BJ (cell line): ENCODE measurements around the gene RET. TPM values are rescaled to one million over a fixed set of nuclear protein-coding genes. Genes with fewer than 3 reads are reported as not detected.

Source experiments
- CTCF ChIA-PET: fragments of 350-600 bp; formaldehyde crosslinking; extraction: SDS; loops from one replicate; lab custom pipeline; 2021; ENCODE audit warnings: antibody characterized with exemption, inconsistent platforms; lab: Yijun Ruan, JAX
- POLR2A ChIA-PET: fragments of 300-600 bp; sonication (Branson Sonifier 250); formaldehyde crosslinking; extraction: SDS; loops from one replicate; lab custom pipeline; 2021; ENCODE audit warnings: antibody characterized with exemption; lab: Charles Lee
- DNase-seq: peaks from one replicate; pipeline ENCODE4 v3.0.0-alpha.2; 2011; ENCODE audit warnings: low read depth
- H3K27me3 ChIP-seq: 2 replicates; pipeline ENCODE4 v1.6.0; 2011; ENCODE audit warnings: low read length; ENCODE audit not compliant: control insufficient read depth, insufficient read depth
- H3K36me3 ChIP-seq: 2 replicates; pipeline ENCODE4 v1.5.1; 2011; ENCODE audit warnings: low read length; ENCODE audit not compliant: control insufficient read depth, insufficient read depth
- H3K4me3 ChIP-seq: 2 replicates; pipeline ENCODE4 v1.5.1; 2011; ENCODE audit warnings: low read depth, mild to moderate bottlenecking, control low read depth, low read length
- polyA plus RNA-seq: library from polyadenylated mRNA; depleted of rRNA; stranded (reverse); fragments of >200 nt; gene quantifications from 2 replicates; pipeline ENCODE4 v1.2.3, GENCODE V29; 2011
- TF ChIP-seq, protein P1 (sequence below): IDR thresholded peaks from 2 replicates; pipeline ENCODE4 v1.5.1; 2011; ENCODE audit warnings: low read depth, mild to moderate bottlenecking, control low read depth, inconsistent platforms, low read length, moderate library complexity; ENCODE audit not compliant: insufficient read depth

The RET gene
- polyA plus RNA-seq, 1 experiment, result 0.29 TPM

DNA sequence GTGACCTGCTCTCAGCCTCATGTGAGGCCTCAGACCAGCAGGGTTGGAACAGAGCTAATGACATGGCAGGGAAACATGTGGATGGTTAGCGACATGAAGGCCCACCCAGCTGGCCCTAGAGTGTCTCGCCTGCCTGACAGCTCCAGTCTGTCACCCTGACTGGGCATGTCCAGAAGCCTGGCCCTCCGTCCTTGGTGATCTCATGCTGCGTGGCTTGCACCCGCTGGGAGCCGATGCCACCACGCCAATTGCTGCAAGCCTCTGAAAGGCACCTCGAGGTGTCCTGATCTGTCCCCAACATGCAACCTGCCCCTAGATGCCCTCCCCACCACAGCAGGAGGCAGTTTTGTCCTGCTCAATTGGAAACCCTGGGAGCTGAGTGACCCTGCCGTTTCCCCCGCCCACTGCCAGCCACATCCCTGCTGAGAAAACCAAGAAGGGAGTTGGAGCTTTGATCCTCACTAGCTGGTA lies 27.8 kb upstream of the RET start:
- Histone ChIP-seq H3K36me3 (no peaks in the 10 kb centered on the region), H3K4me3 (no peak overlapping the region), H3K27me3 (no peaks in the 10 kb centered on the region; the same call in 1 of the 2 replicates)
- DNase-seq, result no peak
- TF ChIP-seq, protein P1, sequence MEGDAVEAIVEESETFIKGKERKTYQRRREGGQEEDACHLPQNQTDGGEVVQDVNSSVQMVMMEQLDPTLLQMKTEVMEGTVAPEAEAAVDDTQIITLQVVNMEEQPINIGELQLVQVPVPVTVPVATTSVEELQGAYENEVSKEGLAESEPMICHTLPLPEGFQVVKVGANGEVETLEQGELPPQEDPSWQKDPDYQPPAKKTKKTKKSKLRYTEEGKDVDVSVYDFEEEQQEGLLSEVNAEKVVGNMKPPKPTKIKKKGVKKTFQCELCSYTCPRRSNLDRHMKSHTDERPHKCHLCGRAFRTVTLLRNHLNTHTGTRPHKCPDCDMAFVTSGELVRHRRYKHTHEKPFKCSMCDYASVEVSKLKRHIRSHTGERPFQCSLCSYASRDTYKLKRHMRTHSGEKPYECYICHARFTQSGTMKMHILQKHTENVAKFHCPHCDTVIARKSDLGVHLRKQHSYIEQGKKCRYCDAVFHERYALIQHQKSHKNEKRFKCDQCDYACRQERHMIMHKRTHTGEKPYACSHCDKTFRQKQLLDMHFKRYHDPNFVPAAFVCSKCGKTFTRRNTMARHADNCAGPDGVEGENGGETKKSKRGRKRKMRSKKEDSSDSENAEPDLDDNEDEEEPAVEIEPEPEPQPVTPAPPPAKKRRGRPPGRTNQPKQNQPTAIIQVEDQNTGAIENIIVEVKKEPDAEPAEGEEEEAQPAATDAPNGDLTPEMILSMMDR, result no peak
- ChIA-PET CTCF (interaction anchor here (1.1 kb wide), 1 partner anchor 16 kb away, joined by 3 read pairs; no protein-coding TSS in a partner anchor), POLR2A (no interaction called here)

DNA sequence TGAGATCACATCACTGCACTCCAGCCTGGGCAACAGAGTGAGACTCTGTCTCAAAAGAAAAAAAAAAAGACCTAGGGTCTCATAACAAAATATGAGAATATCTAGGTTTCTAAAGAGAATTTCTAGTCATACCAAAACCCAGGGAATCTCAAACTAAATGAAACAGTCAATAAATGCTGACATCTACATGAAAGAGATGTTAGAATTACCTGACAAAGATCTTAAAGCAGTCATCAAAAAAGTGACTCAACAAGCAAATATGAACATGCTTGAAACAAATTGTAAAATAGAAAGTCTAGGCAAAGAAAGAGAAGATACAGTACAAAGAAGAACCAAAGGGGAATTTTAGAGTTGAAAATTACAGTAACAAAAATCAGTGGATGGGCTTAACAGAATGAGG lies 26.9 kb upstream of the RET start:
- no peaks in the 10 kb centered on the region for H3K36me3 ChIP-seq
- no peak overlapping the region for H3K4me3 ChIP-seq
- no peak for DNase-seq
- ChIA-PET CTCF (interaction anchor here (1.1 kb wide), 1 partner anchor 15 kb away, joined by 3 read pairs; no protein-coding TSS in a partner anchor), POLR2A (no interaction called here)
- H3K27me3 ChIP-seq, result no peaks in the 10 kb centered on the region; the same call in 1 of the 2 replicates
- TF ChIP-seq, protein P1, result no peak

DNA sequence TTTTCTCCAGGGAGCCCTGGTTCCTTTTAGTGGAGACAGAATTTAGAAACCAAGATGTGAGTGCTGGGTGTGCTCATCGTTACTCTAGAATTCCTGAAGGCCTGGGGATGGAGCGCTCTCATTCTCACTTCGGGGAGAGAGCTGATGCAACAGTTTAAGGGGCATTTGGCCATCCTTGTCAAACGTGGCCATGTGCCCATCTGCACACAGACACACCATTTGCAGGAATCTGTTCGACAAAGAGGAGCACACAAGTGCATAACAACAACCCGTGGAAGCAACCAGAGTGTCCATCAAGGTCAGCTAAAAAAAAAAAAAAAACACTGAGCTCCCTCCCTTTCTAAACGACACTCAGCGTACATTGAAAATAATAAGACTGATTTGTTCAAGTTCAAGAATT lies 23.0 kb upstream of the RET start:
- CTCF ChIA-PET, result interaction anchor here (1.0 kb wide), 1 partner anchor 15 kb away, joined by 3 read pairs; no protein-coding TSS in a partner anchor
- Histone ChIP-seq H3K4me3 (no peak overlapping the region), H3K27me3 (no peaks in the 10 kb centered on the region; the same call in 1 of the 2 replicates), H3K36me3 (no peaks in the 10 kb centered on the region)
- DNase-seq, result no peak
- POLR2A ChIA-PET, result no interaction called here
- TF ChIP-seq, protein P1, result no peak

DNA sequence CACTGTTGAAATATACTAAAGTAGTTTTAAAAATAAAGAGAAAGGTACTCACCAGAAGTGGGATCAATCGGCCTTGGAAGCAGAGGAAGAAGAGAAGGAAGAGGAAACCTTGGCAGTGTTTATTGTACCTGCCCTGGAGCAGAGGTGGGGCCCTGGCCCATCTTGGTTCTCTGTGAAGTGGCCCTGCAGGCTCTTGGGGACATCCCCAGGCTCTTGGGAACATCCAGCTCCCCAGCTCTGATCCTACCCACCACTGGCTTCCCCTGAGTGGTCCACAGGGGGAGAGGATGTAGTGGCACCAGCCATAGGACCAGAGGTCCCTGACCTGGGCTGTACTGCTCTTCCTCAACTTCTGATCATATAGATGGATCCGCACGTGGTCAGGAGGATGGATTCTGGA lies 22.3 kb upstream of the RET start:
- H3K4me3 ChIP-seq, result no peak overlapping the region
- CTCF ChIA-PET, result interaction anchor here (1.1 kb wide), 1 partner anchor 190 kb away, joined by 3 read pairs; no protein-coding TSS in a partner anchor
- DNase-seq, result no peak
- H3K36me3 ChIP-seq, result no peaks in the 10 kb centered on the region
- TF ChIP-seq, protein P1, result no peak
- POLR2A ChIA-PET, result no interaction called here
- H3K27me3 ChIP-seq, result no peaks in the 10 kb centered on the region; the same call in 1 of the 2 replicates

DNA sequence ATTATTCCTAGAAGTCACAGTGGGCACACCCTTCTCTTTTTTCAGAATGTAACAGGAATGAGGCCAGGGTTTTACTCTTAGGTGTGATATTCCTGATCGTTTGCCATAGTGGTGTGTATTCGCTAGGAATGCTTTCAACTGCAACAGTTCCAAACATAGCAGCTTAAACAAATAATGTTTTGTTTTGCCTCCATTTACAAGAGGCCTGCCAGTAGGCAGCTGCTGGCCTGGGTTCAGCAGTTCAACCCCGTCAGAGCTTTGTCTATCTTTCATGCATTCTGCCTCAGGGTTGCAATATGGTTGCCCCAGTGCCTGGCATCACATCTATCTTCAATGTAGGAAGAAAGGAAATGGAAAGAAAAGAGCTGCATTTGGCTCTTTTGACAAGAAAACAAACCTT lies 21.7 kb upstream of the RET start:
- CTCF ChIA-PET, result interaction anchor here (1.1 kb wide), 1 partner anchor 191 kb away, joined by 3 read pairs; no protein-coding TSS in a partner anchor
- TF ChIP-seq, protein P1, result no peak

More for the DNA sequence above, 21.7 kb upstream of the RET start:
- POLR2A ChIA-PET, result no interaction called here
- Histone ChIP-seq H3K27me3 (no peaks in the 10 kb centered on the region; the same call in 1 of the 2 replicates), H3K36me3 (no peaks in the 10 kb centered on the region), H3K4me3 (no peak overlapping the region)
- DNase-seq, result no peak
